ENCODE measurements around the gene ACER3.
"Not testable (repeated sequence)": the region's sequence is repeated elsewhere in the genome, so short reads cannot be mapped to it uniquely, and the experiment has no call there.

ACER3 gene

GRCh38 chr11:76939219-76939631 is 78.5 kb downstream of the ACER3 start:
- DNase-seq = no peak

- no peak for DNase-seq
Observed at GRCh38 chr11:76944225-76944624, 83.5 kb downstream of the ACER3 start.

- no peak for DNase-seq
Observed at GRCh38 chr11:76946223-76946622, 85.5 kb downstream of the ACER3 start.

- no peak for DNase-seq
Observed at GRCh38 chr11:76947190-76947589, 86.5 kb downstream of the ACER3 start.

GRCh38 chr11:76947800-76948199 is 87.1 kb downstream of the ACER3 start:
- no peak for DNase-seq

GRCh38 chr11:76955459-76956114 is 94.9 kb downstream of the ACER3 start:
- no peak for DNase-seq

GRCh38 chr11:76962583-76963416 is 102.1 kb downstream of the ACER3 start:
- no peak for DNase-seq

- not testable (repeated sequence) for DNase-seq
Observed at GRCh38 chr11:76963417-76964168, 102.9 kb downstream of the ACER3 start.

GRCh38 chr11:76972051-76972450 is 111.3 kb downstream of the ACER3 start:
- DNase-seq = no peak

- no peak for DNase-seq
Observed at GRCh38 chr11:76974179-76974891, 113.6 kb downstream of the ACER3 start.

- no peak for DNase-seq
Observed at GRCh38 chr11:76975513-76975912, 114.8 kb downstream of the ACER3 start.

- DNase-seq = no peak
Observed at GRCh38 chr11:76977791-76978190, 117.1 kb downstream of the ACER3 start.

GRCh38 chr11:76978239-76978638 is 117.5 kb downstream of the ACER3 start:
- no peak for DNase-seq

GRCh38 chr11:76978818-76979217 is 118.1 kb downstream of the ACER3 start:
- DNase-seq = no peak

GRCh38 chr11:76980196-76980595 is 119.5 kb downstream of the ACER3 start:
- no peak for DNase-seq

GRCh38 chr11:76984743-76985142 is 124.0 kb downstream of the ACER3 start:
- no peak for DNase-seq

GRCh38 chr11:76987203-76987602 is 126.5 kb downstream of the ACER3 start:
- no peak for DNase-seq

GRCh38 chr11:76990628-76991027 is 129.9 kb downstream of the ACER3 start:
- DNase-seq = no peak

GRCh38 chr11:76995081-76995576 is 134.4 kb downstream of the ACER3 start:
- no peak for DNase-seq

GRCh38 chr11:76997512-76997911 is 136.8 kb downstream of the ACER3 start:
- DNase-seq = no peak

- DNase-seq = no peak
Observed at GRCh38 chr11:76999597-76999996, 138.9 kb downstream of the ACER3 start.

- no peak for DNase-seq
Observed at GRCh38 chr11:77001613-77002012, 140.9 kb downstream of the ACER3 start.

GRCh38 chr11:77002776-77003175 is 142.1 kb downstream of the ACER3 start:
- no peak for DNase-seq
